HG02840 (cell line): ENCODE measurements around the gene DNAJC7.
"Not testable (repeated sequence)": the region's sequence is repeated elsewhere in the genome, so short reads cannot be mapped to it uniquely, and the experiment has no call there.

ENCODE experiments used
- ATAC-seq: cut with Tn5 transposase; IDR thresholded peaks from one replicate; pipeline ENCODE4 v1.9.1; 2021; ENCODE audit warnings: mild to moderate bottlenecking, moderate library complexity, moderate number of reproducible peaks; ENCODE audit not compliant: unreplicated experiment, low FRiP score

The DNAJC7 gene

DNA sequence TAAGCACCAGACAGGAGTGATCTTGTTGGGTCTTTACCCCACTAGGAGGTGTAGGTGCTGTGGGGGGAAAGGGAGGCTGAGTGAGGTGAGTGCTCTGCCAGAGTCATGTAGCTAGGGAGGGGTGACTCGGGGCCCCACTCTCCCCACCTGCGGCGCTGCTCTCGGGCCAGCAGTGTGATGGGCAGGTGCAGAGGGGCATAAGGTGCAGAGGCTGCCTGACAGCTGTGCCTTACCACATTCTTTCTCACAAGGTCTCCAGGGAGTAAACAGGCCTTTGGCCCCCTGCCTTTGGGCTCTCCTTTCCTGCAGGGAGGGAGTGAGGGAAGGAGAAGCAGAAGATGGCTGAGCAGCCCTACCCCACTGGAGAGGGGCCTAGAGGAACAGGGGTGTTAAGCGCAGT is 55.1 kb downstream of the DNAJC7 start:
- no peak for ATAC-seq

DNA sequence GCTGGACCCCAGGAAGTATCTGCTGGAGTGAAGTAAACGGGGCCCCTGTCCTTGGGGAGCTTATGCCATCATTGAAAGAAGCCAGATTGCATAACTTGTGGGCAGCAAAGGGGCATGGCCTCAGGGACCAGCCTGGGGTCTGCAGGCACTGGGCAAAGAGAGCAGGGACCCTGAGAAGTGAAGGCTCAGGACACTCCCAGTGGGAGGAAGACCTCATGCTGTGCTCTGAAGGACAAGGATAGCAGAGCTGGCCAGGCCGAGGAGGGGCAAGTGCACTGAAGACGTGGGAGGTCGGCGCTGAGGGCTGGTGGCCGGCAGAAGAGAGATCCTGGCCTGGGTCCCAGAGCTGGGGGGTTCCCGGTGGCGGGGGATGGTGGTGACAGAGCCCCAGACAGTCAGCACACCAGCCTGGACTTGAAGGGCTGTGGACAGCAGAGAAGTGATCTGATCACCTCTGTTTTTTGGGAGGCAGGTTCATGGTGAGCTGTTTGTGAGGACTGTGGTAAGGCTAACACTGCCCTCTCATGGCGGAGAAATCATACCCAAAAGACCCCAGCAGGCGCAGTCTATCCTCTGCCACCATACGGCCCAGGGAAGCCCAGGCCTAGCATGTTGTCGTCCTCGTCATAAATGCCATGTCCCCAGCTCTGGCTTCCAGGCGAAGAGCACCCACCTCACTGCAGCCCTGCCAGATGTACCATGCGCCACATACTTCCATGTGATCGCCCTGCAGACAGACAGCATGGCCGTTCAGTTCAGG is 57.7 kb downstream of the DNAJC7 start:
- ATAC-seq = no peak

GRCh38 chr17:41959030-41959335 is 58.3 kb downstream of the DNAJC7 start:
- ATAC-seq = no peak

DNA sequence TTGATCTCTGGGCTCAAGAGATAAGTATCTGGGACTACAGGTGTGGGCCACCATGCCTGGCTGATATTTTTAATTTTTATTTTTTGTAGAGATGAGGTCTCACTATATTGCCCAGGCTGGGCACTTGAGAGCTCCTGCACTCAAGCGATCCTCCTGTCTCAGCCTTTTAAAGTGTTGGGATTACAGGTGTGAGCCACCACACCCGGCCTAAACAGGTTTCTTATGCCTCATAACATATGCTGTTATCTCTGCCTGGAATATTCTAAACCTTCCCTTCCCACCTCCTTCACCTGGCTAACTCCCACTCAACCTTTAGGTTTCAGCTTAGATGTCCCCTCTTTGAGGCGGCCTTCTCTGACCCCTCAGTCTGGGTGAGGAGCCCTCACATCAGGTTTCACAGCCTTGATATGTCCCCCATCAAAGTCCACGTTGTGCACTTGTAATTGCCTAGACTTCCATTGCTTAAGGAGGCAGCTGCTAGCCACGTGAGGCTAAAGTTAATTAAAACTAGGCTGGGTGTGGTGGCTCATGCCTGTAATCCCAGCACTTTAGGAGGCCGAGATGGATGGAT is 59.3 kb downstream of the DNAJC7 start:
- ATAC-seq = no peak

DNA sequence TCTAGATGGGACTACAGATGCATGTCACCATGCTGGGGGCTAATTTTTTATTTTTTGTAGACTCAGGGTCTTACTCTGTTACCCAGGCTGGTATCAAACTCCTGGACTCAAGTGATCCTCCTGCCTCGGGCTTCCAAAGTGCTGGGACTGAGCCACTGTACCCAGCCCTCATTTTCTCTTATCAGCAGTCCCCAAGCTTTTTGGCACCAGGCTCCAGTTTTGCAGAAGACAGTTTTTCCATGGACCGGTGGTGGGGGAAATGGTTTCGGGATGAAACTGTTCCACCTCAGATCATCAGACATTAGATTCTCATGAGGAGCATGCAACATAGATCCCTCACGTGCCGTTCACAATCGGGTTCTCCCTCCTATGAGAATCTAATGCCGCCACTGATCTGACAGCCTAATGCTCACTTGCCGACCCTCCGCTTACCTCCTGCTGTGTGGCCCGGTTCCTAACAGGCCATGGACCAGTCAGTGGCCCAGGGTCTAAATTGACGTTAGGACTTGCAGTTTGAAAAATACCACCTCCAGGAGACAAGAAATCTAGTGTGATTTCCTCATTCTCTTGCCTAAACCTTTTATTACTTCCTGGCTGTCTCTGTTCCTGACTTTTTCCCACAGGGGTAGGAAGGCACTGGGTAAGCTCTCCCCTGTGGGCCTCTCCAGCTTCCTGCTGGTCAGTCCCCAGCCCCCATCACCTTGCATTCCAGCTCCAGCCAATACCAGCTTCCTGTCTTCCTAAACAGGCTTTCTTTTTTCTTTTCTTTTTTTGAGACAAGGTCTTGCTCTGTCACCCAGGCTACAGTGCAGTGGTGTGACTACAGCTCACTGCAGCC is 60.0 kb downstream of the DNAJC7 start:
- ATAC-seq = no peak

GRCh38 chr17:41956522-41956921 is 60.7 kb downstream of the DNAJC7 start:
- ATAC-seq = no peak

- no peak for ATAC-seq
Observed at GRCh38 chr17:41948762-41949460, 68.3 kb downstream of the DNAJC7 start.

DNA sequence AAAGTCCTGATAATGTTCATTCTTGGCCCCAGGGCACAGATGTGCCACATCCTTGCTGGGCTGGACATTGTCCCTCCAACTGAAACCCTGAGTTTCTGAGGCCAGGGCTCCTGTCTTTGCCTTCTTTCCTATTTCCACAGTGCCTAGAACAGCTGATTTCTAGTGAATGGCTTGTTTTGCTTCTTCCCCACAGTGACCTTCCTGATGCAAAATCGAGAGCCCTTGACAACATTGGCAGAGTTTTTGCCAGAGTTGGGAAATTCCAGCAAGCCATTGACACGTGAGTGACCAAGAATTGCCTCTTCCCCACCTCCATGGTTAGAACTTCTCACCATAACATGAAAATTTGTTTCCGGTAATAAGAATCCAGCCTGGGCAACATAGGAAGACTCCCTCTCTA is 72.3 kb downstream of the DNAJC7 start:
- ATAC-seq = no peak

- ATAC-seq = no peak
Observed at GRCh38 chr17:41943492-41943891, 73.7 kb downstream of the DNAJC7 start.

GRCh38 chr17:41942626-41943373 is 74.4 kb downstream of the DNAJC7 start:
- no peak for ATAC-seq

DNA sequence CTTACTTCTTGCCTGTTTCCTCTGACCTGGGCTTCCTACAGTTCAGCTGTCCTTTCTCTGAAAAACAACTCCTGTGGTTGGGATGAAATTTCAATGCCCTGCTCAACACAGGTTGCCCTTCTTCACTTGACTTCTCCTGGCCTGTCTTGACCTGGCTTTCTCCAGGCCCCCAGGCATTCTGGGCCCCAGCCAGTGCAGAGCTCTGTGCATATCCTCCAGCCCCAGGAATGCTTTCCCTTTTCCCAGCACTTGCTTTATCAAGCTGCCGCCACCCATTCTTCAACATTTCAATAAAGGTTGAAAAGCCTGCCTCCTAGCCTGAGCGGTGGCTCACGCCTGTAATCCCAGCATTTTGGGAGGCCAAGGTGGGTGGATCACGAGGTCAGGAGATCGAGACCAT is 76.1 kb downstream of the DNAJC7 start:
- no peak for ATAC-seq

- ATAC-seq = no peak
Observed at GRCh38 chr17:41939693-41940090, 77.5 kb downstream of the DNAJC7 start.

GRCh38 chr17:41939044-41939692 is 78.1 kb downstream of the DNAJC7 start:
- no peak for ATAC-seq

DNA sequence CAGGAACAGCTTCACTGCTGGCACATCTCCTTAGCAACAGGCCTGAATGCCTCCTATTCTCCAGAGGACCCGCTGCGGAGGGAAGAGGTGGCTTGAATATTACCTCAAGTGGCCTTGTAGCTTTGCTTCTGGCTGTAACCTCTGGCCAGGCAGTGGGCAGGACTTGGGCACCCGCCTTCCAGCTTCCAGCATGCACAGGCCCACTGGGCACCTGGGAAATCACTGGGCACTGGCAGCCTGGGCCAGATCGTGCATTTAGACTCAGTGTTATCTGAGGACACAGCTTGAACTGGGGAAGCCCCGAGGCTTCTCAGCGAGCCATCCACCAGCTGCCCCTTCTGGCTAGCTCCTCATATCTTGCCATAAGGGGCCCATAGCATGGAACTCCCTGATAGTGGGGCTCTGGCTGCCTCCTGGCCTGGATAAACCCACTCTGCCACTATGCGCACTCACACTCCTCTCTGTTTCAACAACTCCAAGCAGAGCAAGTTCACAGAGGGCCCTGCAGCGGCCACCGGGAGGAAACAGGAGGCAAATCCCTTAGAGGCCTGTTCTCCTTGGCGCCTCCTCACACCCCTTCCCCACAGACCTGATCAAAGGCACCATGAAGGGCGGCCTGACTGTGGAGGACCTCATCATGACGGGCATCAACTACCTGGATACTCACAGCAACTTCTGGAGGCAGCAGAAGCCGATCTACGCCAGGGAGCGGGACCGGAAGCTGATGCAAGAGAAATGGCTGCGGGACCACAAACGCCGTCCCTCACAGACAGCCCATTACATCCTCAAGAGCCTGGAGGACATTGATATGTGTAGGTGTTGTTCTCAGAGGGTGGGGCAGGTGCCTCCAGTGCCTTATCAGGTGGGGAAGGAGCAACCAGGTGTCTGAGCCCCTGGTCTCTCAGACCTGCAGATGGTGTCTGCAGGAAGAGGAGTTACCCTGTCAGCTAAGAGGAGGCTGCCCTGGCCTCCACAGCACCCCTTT is 79.0 kb downstream of the DNAJC7 start:
- no peak for ATAC-seq

- no peak for ATAC-seq
Observed at GRCh38 chr17:41935641-41936040, 81.6 kb downstream of the DNAJC7 start.

- ATAC-seq = no peak
Observed at GRCh38 chr17:41932816-41933389, 84.3 kb downstream of the DNAJC7 start.

- ATAC-seq = not testable (repeated sequence)
Observed at GRCh38 chr17:41931715-41932114, 85.5 kb downstream of the DNAJC7 start.

GRCh38 chr17:41930833-41931156 is 86.4 kb downstream of the DNAJC7 start:
- ATAC-seq = peak; percentile 38
